ENCODE data around the gene LPP.

LPP gene

DNA sequence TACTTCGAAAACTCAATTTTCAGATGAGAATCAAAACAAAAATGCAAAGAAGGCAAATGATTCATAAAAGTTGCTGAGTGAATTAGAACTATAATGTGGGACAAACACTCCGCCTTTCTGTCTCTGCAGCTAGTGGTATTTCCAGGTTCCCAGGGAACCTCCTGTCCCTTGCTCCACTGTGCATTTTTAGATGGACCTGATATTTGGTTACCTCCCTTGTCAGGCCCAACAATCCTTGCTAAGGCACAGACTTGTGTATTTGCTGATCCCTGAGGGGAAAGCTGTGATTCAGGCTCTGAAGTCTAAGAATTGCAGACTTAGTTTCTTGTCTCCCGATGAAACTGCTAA, 162.7 kb downstream of the LPP start:
- DNase-seq (ENCODE audit: extremely low read depth, low read depth) = no peak
- TF ChIP-seq, protein P1, sequence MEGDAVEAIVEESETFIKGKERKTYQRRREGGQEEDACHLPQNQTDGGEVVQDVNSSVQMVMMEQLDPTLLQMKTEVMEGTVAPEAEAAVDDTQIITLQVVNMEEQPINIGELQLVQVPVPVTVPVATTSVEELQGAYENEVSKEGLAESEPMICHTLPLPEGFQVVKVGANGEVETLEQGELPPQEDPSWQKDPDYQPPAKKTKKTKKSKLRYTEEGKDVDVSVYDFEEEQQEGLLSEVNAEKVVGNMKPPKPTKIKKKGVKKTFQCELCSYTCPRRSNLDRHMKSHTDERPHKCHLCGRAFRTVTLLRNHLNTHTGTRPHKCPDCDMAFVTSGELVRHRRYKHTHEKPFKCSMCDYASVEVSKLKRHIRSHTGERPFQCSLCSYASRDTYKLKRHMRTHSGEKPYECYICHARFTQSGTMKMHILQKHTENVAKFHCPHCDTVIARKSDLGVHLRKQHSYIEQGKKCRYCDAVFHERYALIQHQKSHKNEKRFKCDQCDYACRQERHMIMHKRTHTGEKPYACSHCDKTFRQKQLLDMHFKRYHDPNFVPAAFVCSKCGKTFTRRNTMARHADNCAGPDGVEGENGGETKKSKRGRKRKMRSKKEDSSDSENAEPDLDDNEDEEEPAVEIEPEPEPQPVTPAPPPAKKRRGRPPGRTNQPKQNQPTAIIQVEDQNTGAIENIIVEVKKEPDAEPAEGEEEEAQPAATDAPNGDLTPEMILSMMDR (IDR thresholded peaks at IDR 0.05; ENCODE audit: low read depth, low read length, missing control alignments) = no peak

GRCh38 chr3:188319569-188319968, 165.6 kb downstream of the LPP start:
- TF ChIP-seq, protein P1 (IDR thresholded peaks at IDR 0.05; ENCODE audit: low read depth, low read length, missing control alignments) = no peak
- no peak for DNase-seq (ENCODE audit: extremely low read depth, low read depth)
- H3K4me3 ChIP-seq (replicated peaks; ENCODE audit: low read depth, low read length) = no peak overlapping the region

More for the DNA sequence above, 162.7 kb downstream of the LPP start:
- no peak overlapping the region for H3K4me3 ChIP-seq (replicated peaks; ENCODE audit: low read depth, low read length)

DNA sequence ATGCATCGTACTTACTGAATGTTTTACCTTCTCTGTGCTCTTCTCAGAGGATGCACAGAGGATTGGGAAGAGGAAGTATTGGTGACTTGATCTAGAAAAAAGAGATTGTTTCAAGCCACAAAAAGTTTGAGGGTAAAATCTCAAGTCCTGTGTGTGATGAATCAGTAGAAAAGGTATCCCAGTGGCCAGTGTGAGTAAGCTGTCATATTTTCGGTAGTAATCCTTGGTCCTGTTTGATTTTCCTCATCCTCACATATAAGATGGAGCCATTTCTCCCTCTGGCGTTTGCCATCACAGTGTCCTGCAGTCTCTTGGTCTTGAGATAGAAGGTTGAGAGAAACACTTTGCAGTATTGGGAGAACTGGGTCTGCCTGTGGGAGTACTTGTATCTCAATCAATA, 166.8 kb downstream of the LPP start:
- TF ChIP-seq, protein P1 (IDR thresholded peaks at IDR 0.05; ENCODE audit: low read depth, low read length, missing control alignments) = no peak
- no peak overlapping the region for H3K4me3 ChIP-seq (replicated peaks; ENCODE audit: low read depth, low read length)
- no peak for DNase-seq (ENCODE audit: extremely low read depth, low read depth)

DNA sequence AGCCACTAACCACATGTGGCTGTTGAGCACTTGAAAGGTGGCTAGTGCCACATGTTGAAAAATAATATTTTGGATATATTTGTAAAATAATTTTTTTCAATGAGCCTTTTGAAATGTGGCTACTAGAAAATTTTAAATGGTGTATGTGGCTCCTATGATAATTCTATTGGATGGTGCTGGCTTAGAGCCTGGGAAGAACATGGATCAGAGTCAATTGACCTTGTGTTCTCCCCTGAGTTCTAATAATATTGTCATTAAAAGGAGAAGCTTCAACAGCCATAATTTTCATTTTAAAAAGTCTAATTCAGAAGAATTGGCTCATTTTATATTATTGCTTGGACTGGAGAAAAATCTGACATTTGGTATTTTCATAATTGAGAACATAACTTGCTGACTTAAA, 167.3 kb downstream of the LPP start:
- TF ChIP-seq, protein P1 (IDR thresholded peaks at IDR 0.05; ENCODE audit: low read depth, low read length, missing control alignments) = no peak
- H3K4me3 ChIP-seq (replicated peaks; ENCODE audit: low read depth, low read length) = no peak overlapping the region
- no peak for DNase-seq (ENCODE audit: extremely low read depth, low read depth)

GRCh38 chr3:188322135-188322887, 168.4 kb downstream of the LPP start:
- H3K4me3 ChIP-seq (replicated peaks; ENCODE audit: low read depth, low read length) = no peak overlapping the region
- no peak for DNase-seq (ENCODE audit: extremely low read depth, low read depth)
- TF ChIP-seq, protein P1 (IDR thresholded peaks at IDR 0.05; ENCODE audit: low read depth, low read length, missing control alignments) = no peak

GRCh38 chr3:188323067-188323842, 169.3 kb downstream of the LPP start:
- DNase-seq (ENCODE audit: extremely low read depth, low read depth) = no peak
- H3K4me3 ChIP-seq (replicated peaks; ENCODE audit: low read depth, low read length) = no peak overlapping the region
- TF ChIP-seq, protein P1 (IDR thresholded peaks at IDR 0.05; ENCODE audit: low read depth, low read length, missing control alignments) = no peak
